Activated CD4-positive, alpha-beta T cell treated with anti-CD3 and anti-CD28 coated beads, Interleukin-2, amount 10 ng/mL, durations not matched to agents 7 days and 5 days (primary cell): Measurements from ENCODE around the gene HSD17B3. TPM values are rescaled to one million over a fixed set of nuclear protein-coding genes. Genes with fewer than 3 reads are reported as not detected.
"Not testable (repeated sequence)": the region's sequence is repeated elsewhere in the genome, so short reads cannot be mapped to it uniquely, and the experiment has no call there.

Source experiments
- CTCF ChIA-PET: fragments of 350-600 bp; sonication (Branson Sonifier 250); formaldehyde crosslinking; loops from one replicate; lab custom pipeline; 2021; ENCODE audit warnings: antibody characterized with exemption; lab: Charles Lee
- POLR2A ChIA-PET: fragments of 350-600 bp; sonication (Branson Sonifier 250); formaldehyde crosslinking; loops from one replicate; lab custom pipeline; 2021; ENCODE audit warnings: antibody characterized with exemption; lab: Charles Lee
- DNase-seq: peaks from one replicate; pipeline ENCODE4 v3.0.0-alpha.2; 2020
- H3K27ac Mint-ChIP-seq: one replicate; pipeline ENCODE4 v1.8.0; 2021; ENCODE audit warnings: mild to moderate bottlenecking, moderate library complexity, mixed read lengths
- H3K27me3 Mint-ChIP-seq: one replicate; pipeline ENCODE4 v1.8.0; 2021; ENCODE audit warnings: mixed read lengths
- H3K36me3 Mint-ChIP-seq: one replicate; pipeline ENCODE4 v1.8.0; 2021; ENCODE audit warnings: low read depth, mixed read lengths
- H3K4me1 Mint-ChIP-seq: one replicate; pipeline ENCODE4 v1.8.0; 2021; ENCODE audit warnings: mixed read lengths
- H3K4me3 Mint-ChIP-seq: one replicate; pipeline ENCODE4 v1.8.0; 2021; ENCODE audit warnings: mild to moderate bottlenecking, moderate library complexity, mixed read lengths
- H3K9me3 Mint-ChIP-seq: one replicate; pipeline ENCODE4 v1.8.0; 2021; ENCODE audit warnings: mixed read lengths
- total RNA-seq, 2 experiments: library from RNA; stranded (reverse); gene quantifications; one replicate each; pipeline ENCODE4 v1.2.3, GENCODE V29; 2021

The HSD17B3 gene
- total RNA-seq, 2 experiments from 2014 or later = 0.25 TPM; not detected in 1

DNA sequence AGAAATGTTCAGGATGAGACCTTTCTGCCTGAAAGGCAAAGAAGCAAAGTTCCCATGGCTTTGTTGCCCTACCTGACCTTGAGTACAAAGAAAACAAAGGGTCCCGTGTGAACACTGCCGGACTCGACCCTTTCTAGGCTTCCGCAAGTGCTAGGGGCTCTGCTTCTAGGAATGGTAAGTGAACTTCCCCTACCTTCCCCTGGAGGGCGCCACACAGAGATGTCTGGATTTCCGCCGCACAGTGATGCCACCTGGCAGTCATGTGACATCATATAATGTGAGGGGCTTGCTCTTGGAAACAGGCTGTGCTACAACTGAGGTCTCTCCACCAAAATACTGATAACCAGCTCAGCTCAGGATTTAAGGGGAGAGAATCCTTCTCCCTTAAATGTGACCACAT lies 56.6 kb downstream of the HSD17B3 start:
- Mint-ChIP-seq H3K36me3 (no peaks in the 10 kb centered on the region), H3K9me3 (no peaks in the 10 kb centered on the region), H3K27ac (no peak overlapping the region), H3K27me3 (peaks cover 57% of the 10 kb centered on the region), H3K4me1 (peaks cover 11% of the 10 kb centered on the region), H3K4me3 (no peak overlapping the region)
- CTCF ChIA-PET = interaction anchor here (1.4 to 1.5 kb wide), 2 partner anchors 13 kb away, joined by 4 to 5 read pairs; no protein-coding TSS in a partner anchor
- DNase-seq = no peak
- POLR2A ChIA-PET = no interaction called here

DNA sequence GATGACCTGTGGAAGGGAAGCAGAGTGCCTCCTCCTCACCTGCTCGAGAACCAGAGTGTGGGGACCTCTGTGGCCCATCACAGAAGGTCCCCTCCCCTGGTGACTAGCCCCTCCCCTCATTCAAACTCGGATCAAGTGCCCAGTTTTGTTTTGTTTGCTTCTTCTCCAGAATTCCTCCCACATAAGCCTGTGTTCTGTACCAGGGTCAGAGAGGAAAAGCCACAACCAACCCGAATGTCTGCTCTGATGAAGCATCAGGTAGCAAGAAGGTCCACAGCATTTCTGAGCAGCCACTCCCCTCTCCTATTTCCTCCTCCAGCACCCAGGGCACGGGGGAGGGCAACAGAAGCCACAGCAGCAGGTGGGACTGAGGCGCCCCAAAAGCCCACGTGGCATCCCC lies 58.2 kb downstream of the HSD17B3 start:
- Mint-ChIP-seq H3K27me3 (peaks cover 66% of the 10 kb centered on the region), H3K4me1 (peaks cover 11% of the 10 kb centered on the region), H3K9me3 (no peaks in the 10 kb centered on the region), H3K27ac (no peak overlapping the region), H3K4me3 (no peak overlapping the region), H3K36me3 (no peaks in the 10 kb centered on the region)
- no peak for DNase-seq
- ChIA-PET CTCF (interaction anchor here (1.5 kb wide), 1 partner anchor 11 kb away, joined by 4 read pairs; no protein-coding TSS in a partner anchor), POLR2A (interaction anchor here (0.5 kb wide), 1 partner anchor 169 kb away, joined by 4 read pairs; no protein-coding TSS in a partner anchor)

DNA sequence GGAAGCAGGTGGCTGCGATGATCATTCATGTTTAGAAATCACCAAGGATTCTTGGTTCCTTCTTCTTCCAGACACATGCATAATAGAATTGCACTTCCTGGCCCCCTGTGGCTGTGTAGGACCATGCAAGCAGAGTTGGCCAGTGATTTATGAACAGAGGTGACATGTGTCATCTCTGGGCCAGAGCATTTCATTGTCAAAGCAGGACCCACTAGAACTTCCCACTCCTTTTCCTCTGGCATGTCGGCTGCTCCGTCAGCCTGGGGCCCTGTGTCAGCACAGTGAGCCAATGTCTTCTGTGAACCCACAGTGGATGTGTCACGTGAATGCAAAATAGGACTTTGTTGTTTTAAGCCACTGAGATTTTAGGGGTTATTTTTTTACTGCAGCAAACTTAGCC lies 59.2 kb downstream of the HSD17B3 start:
- no peak overlapping the region for H3K4me3 Mint-ChIP-seq
- no peak overlapping the region for H3K27ac Mint-ChIP-seq
- no peaks in the 10 kb centered on the region for H3K36me3 Mint-ChIP-seq
- ChIA-PET POLR2A (no interaction called here), CTCF (no interaction called here)
- no peak for DNase-seq
- no peaks in the 10 kb centered on the region for H3K9me3 Mint-ChIP-seq
- peaks cover 66% of the 10 kb centered on the region for H3K27me3 Mint-ChIP-seq
- H3K4me1 Mint-ChIP-seq = peaks cover 11% of the 10 kb centered on the region

DNA sequence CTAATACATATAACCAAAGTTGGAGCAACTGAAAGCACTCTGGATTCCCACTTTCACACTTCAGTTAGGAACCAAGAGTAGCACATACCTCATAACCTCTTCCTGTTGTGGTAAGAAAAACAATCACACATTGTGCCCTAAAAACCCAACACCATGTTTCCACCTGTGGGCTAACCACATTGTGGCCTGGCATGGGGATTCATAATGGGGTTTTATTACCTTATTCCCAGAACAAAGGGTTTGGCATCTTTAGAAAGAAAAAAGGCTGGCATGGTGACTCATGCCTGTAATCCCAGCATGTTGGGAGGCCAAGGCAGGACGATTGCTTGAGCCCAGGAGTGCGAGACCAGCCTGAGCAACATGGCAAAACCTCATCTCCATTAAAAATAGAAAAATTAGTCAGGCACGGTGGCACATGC lies 60.6 kb downstream of the HSD17B3 start:
- ChIA-PET CTCF (no interaction called here), POLR2A (no interaction called here)
- Mint-ChIP-seq H3K27me3 (peaks cover 70% of the 10 kb centered on the region), H3K4me1 (peaks cover 11% of the 10 kb centered on the region), H3K36me3 (no peaks in the 10 kb centered on the region), H3K9me3 (no peaks in the 10 kb centered on the region), H3K27ac (peak overlapping the region; percentile 57), H3K4me3 (no peak overlapping the region)
- DNase-seq = peak; percentile 46

DNA sequence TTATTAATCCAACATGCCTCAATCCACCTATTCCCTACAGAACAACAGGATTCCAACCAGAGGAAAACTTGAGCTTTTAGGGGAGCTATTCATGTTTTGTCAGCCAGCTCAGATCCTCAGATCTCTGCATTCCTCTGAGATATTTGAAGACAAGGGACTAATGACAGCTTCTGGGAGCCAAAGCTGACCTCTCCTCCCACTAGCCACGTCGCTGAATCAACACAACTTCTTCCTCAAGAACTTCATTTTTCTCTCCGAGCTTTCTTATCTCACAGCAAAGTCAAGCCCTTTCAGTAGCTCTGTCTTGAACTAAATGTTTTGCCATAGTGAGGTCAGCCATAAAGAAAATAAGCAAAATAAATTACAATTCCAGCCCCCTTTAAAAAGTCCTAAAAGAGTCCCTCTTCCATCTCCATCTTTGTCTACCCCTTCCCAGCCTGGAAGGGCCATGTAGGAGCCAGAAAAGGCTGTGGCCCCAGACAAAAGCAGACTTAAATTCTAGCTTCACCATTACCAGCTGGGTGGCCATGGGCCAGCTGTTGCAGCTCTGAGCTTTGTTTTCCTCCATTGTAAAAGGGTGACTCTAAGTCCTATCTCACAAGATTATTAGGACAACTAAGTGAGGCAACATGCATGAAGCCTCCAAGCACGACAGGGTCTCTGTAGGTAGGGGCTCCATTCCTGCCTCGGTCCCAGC lies 65.0 kb downstream of the HSD17B3 start:
- no peak overlapping the region for H3K27ac Mint-ChIP-seq
- no peaks in the 10 kb centered on the region for H3K9me3 Mint-ChIP-seq
- no peak for DNase-seq
- no peak overlapping the region for H3K4me3 Mint-ChIP-seq
- no peaks in the 10 kb centered on the region for H3K36me3 Mint-ChIP-seq
- H3K4me1 Mint-ChIP-seq = peaks cover 11% of the 10 kb centered on the region
- CTCF ChIA-PET = no interaction called here
- H3K27me3 Mint-ChIP-seq = peaks cover 66% of the 10 kb centered on the region
- POLR2A ChIA-PET = interaction anchor here (0.5 kb wide), 1 partner anchor 816 kb away, joined by 3 read pairs; no protein-coding TSS in a partner anchor

DNA sequence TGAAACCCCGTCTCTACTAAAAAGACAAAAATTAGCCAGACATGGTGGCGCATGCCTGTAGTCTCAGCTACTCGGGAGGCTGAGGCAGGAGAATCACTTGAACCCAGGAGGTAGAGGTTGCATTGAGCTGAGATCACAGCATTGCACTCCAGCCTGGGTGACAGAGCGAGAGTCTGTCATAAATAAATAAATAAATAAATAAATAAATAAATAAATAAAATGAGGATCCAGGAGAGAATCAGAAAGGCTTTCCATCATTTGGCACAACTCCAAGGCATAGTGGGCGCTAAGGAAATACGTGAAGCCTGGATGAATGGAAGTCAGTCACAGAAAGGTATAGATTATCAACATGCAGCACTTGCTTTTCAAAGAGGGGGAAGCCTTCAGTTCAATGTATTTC lies 65.6 kb downstream of the HSD17B3 start:
- H3K27ac Mint-ChIP-seq, H3K36me3 Mint-ChIP-seq, CTCF ChIA-PET, H3K9me3 Mint-ChIP-seq, H3K4me1 Mint-ChIP-seq, DNase-seq, H3K4me3 Mint-ChIP-seq: not testable (repeated sequence)
- POLR2A ChIA-PET = interaction anchor here (0.5 kb wide), 1 partner anchor 816 kb away, joined by 3 read pairs; no protein-coding TSS in a partner anchor
- peaks cover 67% of the 10 kb centered on the region for H3K27me3 Mint-ChIP-seq

DNA sequence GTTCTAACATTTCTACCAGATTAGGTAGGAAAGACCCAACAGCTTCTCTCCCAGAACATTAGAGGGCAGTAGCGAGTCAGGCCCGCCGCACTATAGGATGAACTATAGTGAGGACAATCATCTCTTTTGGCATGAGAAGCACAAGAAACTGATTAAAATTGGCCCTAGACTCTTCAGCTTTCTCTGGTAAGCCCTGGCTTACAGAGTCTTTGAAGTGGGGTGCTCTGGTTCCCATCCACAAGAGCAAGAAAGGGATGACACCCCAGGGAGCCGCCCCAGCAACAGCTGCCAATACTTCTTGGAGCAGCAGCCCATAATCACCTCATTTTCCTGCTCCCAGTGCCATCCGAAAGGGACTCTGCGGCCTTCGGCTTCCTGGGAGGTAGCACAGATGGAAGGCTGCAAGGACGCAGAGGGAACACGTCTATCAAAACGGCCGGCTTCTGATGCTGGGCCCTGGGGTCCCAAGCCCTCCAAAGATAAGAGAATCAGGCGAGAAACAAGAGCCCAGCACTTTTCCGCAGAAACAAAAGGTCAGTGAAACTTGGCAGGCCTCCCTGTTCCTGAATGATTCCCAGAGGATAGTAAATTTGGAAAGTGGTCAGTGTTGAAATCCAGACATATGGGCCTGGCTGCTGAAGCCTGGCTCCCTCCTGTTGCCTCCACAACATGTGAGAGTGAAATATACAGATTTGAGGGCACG lies 69.3 kb downstream of the HSD17B3 start:
- ChIA-PET POLR2A (no interaction called here), CTCF (interaction anchor here (0.8 to 1.6 kb wide), 4 partner anchors 12 to 88 kb away, joined by 3 to 7 read pairs (median 4); no protein-coding TSS in a partner anchor)
- H3K27me3 Mint-ChIP-seq = peaks cover 45% of the 10 kb centered on the region
- no peaks in the 10 kb centered on the region for H3K4me1 Mint-ChIP-seq
- H3K36me3 Mint-ChIP-seq = no peaks in the 10 kb centered on the region
- peak; percentile 37 for DNase-seq
- no peak overlapping the region for H3K4me3 Mint-ChIP-seq
- no peak overlapping the region for H3K27ac Mint-ChIP-seq
- no peaks in the 10 kb centered on the region for H3K9me3 Mint-ChIP-seq

DNA sequence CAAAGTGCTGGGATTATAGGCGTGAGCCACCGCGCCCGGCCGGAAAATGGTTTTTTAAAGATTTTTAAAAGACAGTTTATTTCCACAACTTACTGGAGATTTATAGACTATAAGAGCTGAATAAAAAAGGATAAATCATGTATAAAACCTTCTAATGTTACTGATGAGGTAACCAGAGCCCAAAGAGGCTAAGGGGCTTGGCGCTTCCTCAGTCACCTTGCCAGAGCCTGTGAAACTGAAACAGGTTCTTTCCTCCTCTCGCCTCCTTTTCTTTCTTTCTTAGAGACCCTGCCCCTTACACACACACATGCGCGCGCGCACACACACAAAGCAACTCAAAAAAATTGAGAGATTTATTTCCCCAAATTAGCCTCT lies 69.8 kb downstream of the HSD17B3 start:
- ChIA-PET CTCF (interaction anchor here (1.4 to 1.6 kb wide), 3 partner anchors 12 to 85 kb away, joined by 4 to 7 read pairs (median 5); no protein-coding TSS in a partner anchor), POLR2A (no interaction called here)
- no peaks in the 10 kb centered on the region for H3K9me3 Mint-ChIP-seq
- H3K4me1 Mint-ChIP-seq = no peaks in the 10 kb centered on the region
- no peak overlapping the region for H3K27ac Mint-ChIP-seq
- H3K27me3 Mint-ChIP-seq = peaks cover 39% of the 10 kb centered on the region
- no peak for DNase-seq
- no peaks in the 10 kb centered on the region for H3K36me3 Mint-ChIP-seq
- no peak overlapping the region for H3K4me3 Mint-ChIP-seq

DNA sequence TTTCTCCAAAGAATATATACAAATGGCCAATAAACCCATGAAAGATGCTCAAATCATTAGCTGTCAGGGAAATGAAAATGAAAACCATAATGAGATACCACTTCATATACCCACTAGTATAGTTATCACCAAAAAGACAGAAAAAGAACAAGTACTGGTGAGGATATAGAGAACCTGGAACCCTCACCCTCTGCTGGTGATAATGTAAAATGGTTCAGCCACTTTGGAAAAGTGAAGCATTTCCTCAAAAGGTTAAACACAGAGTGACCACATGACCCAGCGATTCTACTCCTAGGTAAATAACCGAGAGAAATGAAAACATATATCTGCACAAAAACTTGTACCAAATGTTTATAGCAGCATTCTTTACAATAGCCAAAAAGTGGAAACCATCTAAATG lies 72.0 kb downstream of the HSD17B3 start:
- Mint-ChIP-seq H3K4me3 (no peak overlapping the region), H3K27ac (no peak overlapping the region), H3K36me3 (no peaks in the 10 kb centered on the region), H3K9me3 (no peaks in the 10 kb centered on the region), H3K27me3 (peaks cover 36% of the 10 kb centered on the region), H3K4me1 (no peaks in the 10 kb centered on the region)
- POLR2A ChIA-PET = no interaction called here
- DNase-seq = no peak
- CTCF ChIA-PET = no interaction called here

DNA sequence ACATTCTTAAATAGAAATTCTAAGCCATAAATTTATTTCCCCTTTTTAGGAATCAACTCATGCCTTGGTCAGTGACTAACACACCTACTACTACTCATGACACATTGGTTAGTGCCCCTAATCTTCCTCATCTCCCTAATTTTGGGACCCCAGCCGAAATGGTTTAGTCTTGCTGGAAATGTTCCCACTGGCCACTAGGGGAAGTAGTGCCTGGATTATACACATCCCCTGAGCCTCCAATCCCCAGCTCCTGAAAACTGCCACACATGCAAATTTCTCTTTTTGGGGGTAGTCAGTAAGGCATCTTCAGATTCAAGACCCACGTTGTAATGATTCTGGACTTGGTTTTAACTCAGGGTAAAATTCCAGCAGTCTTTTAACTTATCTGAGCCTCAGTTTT lies 79.8 kb downstream of the HSD17B3 start:
- no peak for DNase-seq
- Mint-ChIP-seq H3K9me3 (peaks cover 4% of the 10 kb centered on the region), H3K27ac (no peak overlapping the region), H3K36me3 (no peaks in the 10 kb centered on the region), H3K4me1 (peaks cover 10% of the 10 kb centered on the region), H3K27me3 (peaks cover 46% of the 10 kb centered on the region), H3K4me3 (no peak overlapping the region)
- ChIA-PET CTCF (no interaction called here), POLR2A (no interaction called here)

DNA sequence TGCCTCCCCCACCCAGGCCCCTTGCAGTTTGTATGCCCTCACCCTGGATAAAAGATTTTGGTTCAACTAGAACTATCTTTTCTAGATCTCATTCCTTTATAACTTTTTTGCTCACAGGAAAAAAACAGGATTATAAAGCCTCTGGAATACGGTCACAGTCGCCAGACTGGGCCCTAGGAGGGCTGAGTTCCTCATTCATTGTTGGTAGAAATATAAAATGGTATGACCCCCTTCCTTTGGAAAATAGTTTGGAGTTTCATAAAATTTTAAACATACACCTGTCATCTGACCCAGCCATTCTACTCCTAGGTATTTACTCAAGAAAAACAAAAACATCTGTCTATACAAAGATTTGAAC lies 82.1 kb downstream of the HSD17B3 start:
- H3K27ac Mint-ChIP-seq = no peak overlapping the region
- peaks cover 59% of the 10 kb centered on the region for H3K27me3 Mint-ChIP-seq
- no peaks in the 10 kb centered on the region for H3K36me3 Mint-ChIP-seq
- no peak for DNase-seq
- H3K4me3 Mint-ChIP-seq = no peak overlapping the region
- ChIA-PET POLR2A (interaction anchor here (0.6 kb wide), 1 partner anchor 819 kb away, joined by 3 read pairs; no protein-coding TSS in a partner anchor), CTCF (no interaction called here)
- H3K9me3 Mint-ChIP-seq = peaks cover 4% of the 10 kb centered on the region
- peaks cover 10% of the 10 kb centered on the region for H3K4me1 Mint-ChIP-seq

DNA sequence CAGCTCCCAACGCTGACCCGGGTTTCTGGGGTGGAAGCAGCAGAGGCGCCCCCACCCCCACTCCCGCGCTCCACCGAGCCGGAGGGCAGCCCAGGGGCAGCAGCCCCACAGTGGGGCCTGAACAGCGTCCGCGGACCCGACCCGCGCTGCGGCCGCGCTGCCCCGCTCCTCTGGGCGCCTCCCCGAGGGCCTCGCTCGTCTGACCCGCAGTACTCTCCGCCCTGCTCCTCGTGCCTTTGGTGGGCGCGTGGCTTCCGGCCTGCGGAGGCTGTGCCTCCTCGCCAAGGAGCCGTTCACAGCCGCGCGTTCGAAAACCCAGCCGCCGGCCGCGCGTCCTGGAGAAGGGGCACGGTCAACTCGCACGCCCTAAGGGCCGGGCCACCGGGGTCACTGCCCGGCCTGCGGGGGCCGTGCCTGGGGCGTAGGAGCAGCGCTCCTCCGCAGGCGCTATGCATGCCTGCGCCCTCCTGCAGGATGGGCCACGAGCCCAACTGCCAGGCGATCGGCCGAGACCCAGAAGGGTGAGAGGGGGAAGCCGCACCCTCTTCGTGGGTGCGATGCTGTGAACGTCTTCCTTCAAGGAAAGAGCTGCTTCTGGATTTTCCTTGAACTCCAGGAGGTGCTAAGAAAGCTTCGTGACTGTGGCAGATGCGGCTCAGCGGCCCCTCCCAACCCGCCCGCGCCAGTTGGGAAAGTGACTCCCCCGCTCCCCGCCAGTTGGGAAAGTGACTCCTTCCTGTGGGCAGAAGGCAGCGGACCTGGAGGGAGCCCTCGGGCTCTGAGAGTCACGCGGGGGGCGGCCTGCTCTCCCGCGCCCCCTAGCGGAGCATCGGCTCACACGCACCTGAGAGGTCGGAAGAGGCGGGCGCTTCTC lies 82.7 kb downstream of the HSD17B3 start:
- Mint-ChIP-seq H3K36me3 (no peaks in the 10 kb centered on the region), H3K9me3 (peaks cover 2% of the 10 kb centered on the region), H3K27me3 (peaks cover 63% of the 10 kb centered on the region), H3K27ac (no peak overlapping the region), H3K4me1 (peaks cover 10% of the 10 kb centered on the region), H3K4me3 (no peak overlapping the region)
- ChIA-PET CTCF (interaction anchor here (0.6 to 2.9 kb wide), 5 partner anchors 9 to 452 kb away, joined by 3 to 7 read pairs (median 3); no protein-coding TSS in a partner anchor), POLR2A (interaction anchor here (0.6 kb wide), 1 partner anchor 818 kb away, joined by 3 read pairs; no protein-coding TSS in a partner anchor)
- DNase-seq = peak; percentile 14
